T-helper 2 cell treated with Interferon-gamma antibody and Interleukin-4, amounts not matched to agents 100 ng/mL and 5 ng/mL, for 36 hours (primary cell): Measurements from ENCODE around the gene TAS2R41. TPM values are rescaled to one million over a fixed set of nuclear protein-coding genes. Genes with fewer than 3 reads are reported as not detected.
"Not testable (repeated sequence)": the region's sequence is repeated elsewhere in the genome, so short reads cannot be mapped to it uniquely, and the experiment has no call there.

Experiments used
- intact Hi-C: fragments of 100-400 bp; cut with micrococcal nuclease; formaldehyde crosslinking; loops from one replicate; pipeline ENCODE4 v1.15.1; 2023
- total RNA-seq: library from RNA; stranded (reverse); gene quantifications from 2 replicates; pipeline ENCODE4 v1.2.3, GENCODE V29; 2022

TAS2R41 gene
- total RNA-seq, 1 donor from 2014 or later: not detected

DNA sequence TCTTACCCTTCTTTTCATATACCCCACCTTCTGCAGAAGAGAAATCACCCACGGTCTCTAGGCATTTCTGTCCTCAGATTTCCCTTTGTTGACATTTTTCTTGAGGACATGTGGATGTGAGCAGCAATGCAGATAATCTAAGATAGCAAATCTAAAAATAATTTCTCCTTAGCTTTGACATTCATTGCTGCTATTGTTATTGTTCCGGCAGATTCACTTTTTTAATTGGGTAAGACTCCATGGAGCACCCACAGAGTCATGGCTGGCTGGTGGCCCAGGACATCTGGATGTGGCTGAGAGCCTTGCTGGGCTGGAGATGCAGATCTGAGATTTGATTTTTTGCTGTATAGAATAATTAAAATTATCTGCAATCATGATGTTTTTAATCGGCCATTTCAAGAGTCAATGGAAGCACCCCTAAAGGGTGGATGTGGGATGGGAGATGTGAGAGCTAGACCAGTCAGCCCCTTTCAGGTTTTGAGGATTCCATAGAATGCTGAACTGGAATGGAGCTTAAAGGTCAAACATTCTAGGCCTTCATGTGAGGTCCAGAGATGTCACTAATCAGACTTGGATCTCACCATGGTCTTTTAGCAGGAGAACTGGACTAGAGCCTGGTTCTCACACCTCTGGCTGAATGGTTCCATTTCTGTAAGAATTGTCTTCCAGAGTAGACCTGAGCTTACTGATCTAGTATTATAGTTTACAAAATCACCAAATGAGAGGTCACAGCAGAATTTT, 37.5 kb downstream of the TAS2R41 start:
- intact Hi-C loops: no loop called here

DNA sequence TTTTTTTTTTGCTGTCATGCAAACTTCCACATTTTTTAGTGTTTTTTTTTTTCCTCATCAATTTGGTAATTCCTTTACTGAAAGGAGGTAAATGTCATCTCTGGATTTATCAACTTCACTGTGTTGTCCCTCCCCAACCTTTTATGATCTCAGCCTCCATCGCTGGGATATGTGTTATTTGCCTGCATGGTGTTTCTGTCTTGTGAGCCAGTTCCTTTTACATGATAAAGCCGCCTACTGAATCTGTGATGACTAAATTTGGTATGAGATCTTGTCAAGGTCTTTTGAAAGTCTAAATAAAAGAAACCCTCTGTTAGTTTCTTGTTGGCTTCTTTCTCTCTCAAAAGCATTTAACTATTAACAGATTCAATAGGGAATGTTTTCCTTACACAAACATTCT, 39.3 kb downstream of the TAS2R41 start:
- intact Hi-C loops: no loop called here

GRCh38 chr7:143518521-143518920, 40.8 kb downstream of the TAS2R41 start:
- intact Hi-C loops: no loop called here

GRCh38 chr7:143518941-143519340, 41.3 kb downstream of the TAS2R41 start:
- intact Hi-C loops: no loop called here

- intact Hi-C loops: no loop called here
Measured at GRCh38 chr7:143519411-143520131, 41.9 kb downstream of the TAS2R41 start.

DNA sequence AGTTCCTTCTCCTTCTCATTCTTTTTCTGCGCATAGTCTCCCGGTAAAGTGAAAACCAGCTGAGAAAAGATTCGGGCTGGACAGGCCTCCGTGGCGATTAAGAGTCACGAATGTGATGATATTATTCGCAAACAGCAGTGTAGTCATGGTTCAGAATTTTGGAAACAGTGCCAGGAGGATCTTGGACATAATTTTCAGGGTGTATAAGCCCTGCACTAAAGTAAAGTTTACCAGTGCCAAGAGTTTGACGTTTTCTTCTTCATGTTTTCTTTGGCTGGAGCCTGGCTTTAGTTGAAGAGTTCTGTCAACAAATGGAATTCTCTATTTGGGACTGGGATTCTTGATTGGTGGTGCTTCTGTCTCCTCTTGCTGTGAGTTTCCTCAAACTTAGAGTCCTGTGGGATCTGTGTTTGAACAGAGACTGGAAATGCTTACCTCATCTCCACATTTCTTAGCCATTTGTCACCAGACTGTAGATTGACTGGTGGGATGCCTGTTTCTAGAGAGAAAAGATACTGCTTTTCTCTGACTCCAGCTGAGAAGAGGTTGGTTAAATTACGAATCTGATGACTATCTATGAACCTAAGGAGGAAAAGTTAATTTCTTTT, 44.7 kb downstream of the TAS2R41 start:
- intact Hi-C loops: not testable (repeated sequence)

Other genes with a start within 250 kb of the TAS2R41 start
- gene GSTK1, start 214.4 kb upstream of the TAS2R41 start, total RNA-seq: 363 and 365 TPM in 2 replicates
- gene TMEM139, start 192.9 kb upstream of the TAS2R41 start, total RNA-seq: 0.89 and 1.2 TPM in 2 replicates
- gene CASP2, start 189.5 kb upstream of the TAS2R41 start, total RNA-seq: 118 and 124 TPM in 2 replicates
- gene CLCN1, start 161.8 kb upstream of the TAS2R41 start, total RNA-seq: 0.09 TPM in 1 of 2 replicates, not detected in the other
- 0.32 and 0.48 TPM in 2 replicates for gene FAM131B, start 115.2 kb upstream of the TAS2R41 start, total RNA-seq
- gene ZYX, start 96.5 kb upstream of the TAS2R41 start, total RNA-seq: 168 and 171 TPM in 2 replicates
- gene EPHA1, start 69.0 kb upstream of the TAS2R41 start, total RNA-seq: 0.73 and 1.9 TPM in 2 replicates
- gene TAS2R60, start 34.4 kb upstream of the TAS2R41 start, total RNA-seq: not detected in 2 replicates
- 1.3 and 2.0 TPM in 2 replicates for gene CTAGE15, start 93.9 kb downstream of the TAS2R41 start, total RNA-seq
- 20.7 and 21.3 TPM in 2 replicates for gene TCAF2, start 143.1 kb downstream of the TAS2R41 start, total RNA-seq